ENCODE results near the gene NRG4. TPM values are rescaled to one million over a fixed set of nuclear protein-coding genes. Genes with fewer than 3 reads are reported as not detected.

Gene NRG4, protein sequence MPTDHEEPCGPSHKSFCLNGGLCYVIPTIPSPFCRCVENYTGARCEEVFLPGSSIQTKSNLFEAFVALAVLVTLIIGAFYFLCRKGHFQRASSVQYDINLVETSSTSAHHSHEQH
- 1.8 TPM for total RNA-seq

DNA sequence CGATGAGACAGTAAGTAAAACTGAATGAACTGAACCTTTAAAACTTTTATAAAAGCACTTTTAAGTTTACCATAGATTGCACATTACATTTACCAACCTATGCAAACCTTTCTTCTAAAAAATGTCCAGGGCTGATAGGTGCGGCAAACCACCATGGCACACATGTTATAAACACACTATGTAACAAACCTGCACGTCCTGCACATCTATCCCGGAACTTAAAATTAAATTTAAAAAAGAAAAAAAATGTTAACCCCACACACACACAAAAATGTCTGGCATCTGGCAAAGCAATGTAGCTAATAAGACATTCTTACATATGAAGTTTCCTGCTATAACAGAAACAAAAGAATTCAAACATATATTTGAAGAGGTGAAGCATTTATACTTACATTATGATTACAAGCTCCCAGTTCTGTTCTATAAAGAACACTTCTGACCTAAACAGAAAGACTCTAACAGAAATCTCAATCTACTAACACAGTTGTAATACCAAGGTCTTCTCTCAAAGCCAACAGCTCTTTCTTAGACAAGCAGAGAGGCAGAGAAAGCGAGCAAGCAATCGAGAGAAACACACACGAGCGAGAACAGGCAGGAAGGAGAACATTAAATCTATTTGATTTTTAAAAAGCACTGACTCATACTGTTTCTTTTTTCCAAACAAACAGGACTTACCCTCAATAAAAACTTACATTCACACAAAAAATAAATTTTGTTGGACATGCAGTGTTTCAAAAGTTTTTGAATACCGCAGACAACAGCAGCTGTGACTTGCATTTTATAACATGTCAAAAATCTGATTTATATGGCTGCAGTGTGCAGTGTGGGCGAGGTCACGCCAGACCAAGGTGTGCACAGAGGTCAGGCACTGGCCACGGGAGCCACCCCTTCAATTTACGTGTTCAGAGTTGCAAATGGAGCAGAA lies at the start of gene NRG4:
Gene NRG4, minus strand, starts transcription at position 798 of the 925 bp plus-strand sequence. CDS start 1,194 bp downstream, outside the sequence.

DNA sequence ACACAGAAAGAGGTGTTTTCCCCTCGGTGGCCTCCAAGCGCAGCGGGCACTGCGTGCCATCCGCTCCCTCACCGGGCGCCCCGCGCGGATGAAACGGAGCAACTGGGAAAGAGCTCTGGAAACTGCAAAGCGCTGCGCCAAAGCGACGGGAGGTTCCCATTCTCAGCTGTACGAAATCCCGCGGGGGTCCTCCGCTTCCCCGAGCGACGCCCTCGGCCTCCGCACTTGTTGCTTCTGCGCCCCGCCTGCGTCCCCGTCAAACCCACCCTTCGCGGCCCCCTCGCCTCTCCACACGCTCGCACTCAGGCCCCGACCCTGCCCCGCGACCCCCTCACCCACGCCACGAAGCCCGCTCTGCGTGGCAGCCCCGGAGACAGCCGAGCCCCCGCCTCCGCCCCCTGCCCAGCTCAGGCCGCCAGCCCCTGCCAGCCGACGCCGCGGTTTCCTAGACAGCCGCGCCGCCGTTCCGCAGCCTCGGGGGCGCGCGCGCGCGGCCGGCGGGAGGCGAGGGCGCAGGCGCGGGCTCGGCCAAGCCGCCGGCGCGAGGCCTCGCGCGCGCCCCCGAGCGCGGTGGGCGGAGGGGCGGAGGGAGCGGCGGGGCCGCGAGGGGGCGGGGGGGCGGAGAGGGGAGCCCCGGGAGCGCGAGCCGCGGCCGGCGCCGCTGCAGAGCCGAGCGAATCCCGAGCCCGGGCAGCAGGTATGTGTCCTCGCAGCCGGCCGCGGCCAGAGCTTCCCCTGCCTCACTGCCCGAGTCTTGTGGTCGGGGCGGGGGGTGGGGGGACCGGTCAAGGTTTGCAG lies 47.3 kb upstream of the NRG4 start, which contains the start of gene TMEM266:
Gene TMEM266, plus strand, starts transcription at position 666 of the 798 bp plus-strand sequence. CDS start 74,279 bp downstream, outside the sequence.

DNA sequence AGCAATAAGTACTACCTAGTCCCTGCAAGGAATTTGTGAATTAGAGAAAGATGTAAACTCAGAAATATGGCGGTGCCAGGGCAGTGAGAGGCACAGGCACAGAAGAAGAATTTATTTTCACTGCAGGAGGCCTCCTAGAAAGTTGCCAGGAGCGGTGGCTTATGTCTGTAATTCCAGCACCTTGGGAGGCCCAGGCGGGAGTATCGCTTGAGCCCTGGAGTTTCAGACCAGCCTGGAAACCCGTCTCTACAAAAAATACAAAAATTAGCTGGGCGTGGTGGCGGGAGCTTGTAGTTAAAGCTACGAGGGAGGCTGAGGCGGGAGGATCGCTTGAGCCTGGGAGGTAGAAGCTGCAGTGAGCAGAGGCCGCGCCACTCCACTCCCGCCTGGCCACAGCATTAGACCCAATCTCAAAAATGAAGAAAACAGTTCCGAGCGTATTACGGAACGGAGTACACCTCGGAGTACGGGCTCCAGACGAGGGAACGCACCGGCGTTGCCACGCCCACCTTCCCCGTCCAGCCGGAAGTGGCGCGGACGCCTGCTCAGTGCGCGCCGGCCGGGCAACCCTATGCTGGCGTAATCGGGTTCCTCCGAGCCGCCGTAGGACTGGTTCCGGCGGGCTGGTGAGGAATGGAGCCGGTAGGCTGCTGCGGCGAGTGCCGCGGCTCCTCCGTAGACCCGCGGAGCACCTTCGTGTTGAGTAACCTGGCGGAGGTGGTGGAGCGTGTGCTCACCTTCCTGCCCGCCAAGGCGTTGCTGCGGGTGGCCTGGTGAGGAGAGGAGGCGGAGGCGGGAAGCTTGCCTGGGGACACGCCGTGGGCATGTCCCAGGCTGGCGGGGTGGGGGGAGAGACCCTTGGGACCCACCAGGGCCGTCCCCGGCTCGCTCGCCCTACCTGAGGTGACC lies 108.6 kb downstream of the NRG4 start, which contains the start of gene FBXO22:
Gene FBXO22, plus strand, starts transcription at position 548 of the 909 bp plus-strand sequence. Its CDS starts 86 bp downstream, at position 634.

Small RNA genes lying within 50 kb of the gene (small RNA-seq; reads per million reads assigned to genes)
- gene RN7SL510P, result not detected

Other genes starting within 250 kb of the NRG4 start
- gene UBE2Q2, start 169.0 kb downstream of the NRG4 start, total RNA-seq, result 66.7 TPM
- gene FBXO22, start 108.5 kb downstream of the NRG4 start, total RNA-seq, result 20.3 TPM
- gene TMEM266, start 47.6 kb upstream of the NRG4 start, total RNA-seq, result 12.5 TPM